Fibroblast of mammary gland (primary cell): Measurements from ENCODE around the gene DYNC1I1.
A peak's percentile ranks its signal among the peaks of the same experiment; 100 is the strongest.

Source experiments
- DNase-seq: peaks from one replicate; pipeline ENCODE4 v3.0.0-alpha.2; 2010; ENCODE audit warnings: low read depth
- H3K4me3 ChIP-seq: 2 replicates; pipeline ENCODE4 v1.5.1; 2011; ENCODE audit warnings: low read depth, mild to moderate bottlenecking, low read length, moderate library complexity; ENCODE audit not compliant: control insufficient read depth
- TF ChIP-seq, protein P1 (sequence below): conservative IDR thresholded peaks from 2 replicates; pipeline ENCODE4 v1.5.1; 2011; ENCODE audit warnings: low read depth, low read length, inconsistent platforms; ENCODE audit not compliant: control insufficient read depth, insufficient read depth

DYNC1I1 gene

DNA sequence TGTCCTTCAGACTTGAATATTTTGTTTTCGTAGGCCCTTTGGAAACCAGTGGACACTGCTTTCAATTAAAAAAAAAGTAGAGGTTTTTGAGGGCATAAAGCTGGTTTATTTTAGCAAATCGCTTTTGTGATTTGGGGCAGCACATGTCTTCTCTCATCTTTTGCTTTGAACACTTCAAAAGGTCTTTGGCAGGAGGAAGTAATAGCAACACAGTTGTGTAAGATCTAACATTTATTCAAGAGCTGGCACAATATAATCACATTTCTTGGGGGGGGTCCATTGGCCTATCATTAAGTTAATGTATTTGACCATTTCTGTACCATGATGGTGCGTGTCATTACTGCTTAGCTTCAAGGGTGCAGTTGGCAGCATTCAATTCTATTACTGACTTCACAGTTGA, 42.4 kb downstream of the DYNC1I1 start:
- TF ChIP-seq, protein P1, sequence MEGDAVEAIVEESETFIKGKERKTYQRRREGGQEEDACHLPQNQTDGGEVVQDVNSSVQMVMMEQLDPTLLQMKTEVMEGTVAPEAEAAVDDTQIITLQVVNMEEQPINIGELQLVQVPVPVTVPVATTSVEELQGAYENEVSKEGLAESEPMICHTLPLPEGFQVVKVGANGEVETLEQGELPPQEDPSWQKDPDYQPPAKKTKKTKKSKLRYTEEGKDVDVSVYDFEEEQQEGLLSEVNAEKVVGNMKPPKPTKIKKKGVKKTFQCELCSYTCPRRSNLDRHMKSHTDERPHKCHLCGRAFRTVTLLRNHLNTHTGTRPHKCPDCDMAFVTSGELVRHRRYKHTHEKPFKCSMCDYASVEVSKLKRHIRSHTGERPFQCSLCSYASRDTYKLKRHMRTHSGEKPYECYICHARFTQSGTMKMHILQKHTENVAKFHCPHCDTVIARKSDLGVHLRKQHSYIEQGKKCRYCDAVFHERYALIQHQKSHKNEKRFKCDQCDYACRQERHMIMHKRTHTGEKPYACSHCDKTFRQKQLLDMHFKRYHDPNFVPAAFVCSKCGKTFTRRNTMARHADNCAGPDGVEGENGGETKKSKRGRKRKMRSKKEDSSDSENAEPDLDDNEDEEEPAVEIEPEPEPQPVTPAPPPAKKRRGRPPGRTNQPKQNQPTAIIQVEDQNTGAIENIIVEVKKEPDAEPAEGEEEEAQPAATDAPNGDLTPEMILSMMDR: no peak
- no peak for DNase-seq
- H3K4me3 ChIP-seq: no peak overlapping the region

DNA sequence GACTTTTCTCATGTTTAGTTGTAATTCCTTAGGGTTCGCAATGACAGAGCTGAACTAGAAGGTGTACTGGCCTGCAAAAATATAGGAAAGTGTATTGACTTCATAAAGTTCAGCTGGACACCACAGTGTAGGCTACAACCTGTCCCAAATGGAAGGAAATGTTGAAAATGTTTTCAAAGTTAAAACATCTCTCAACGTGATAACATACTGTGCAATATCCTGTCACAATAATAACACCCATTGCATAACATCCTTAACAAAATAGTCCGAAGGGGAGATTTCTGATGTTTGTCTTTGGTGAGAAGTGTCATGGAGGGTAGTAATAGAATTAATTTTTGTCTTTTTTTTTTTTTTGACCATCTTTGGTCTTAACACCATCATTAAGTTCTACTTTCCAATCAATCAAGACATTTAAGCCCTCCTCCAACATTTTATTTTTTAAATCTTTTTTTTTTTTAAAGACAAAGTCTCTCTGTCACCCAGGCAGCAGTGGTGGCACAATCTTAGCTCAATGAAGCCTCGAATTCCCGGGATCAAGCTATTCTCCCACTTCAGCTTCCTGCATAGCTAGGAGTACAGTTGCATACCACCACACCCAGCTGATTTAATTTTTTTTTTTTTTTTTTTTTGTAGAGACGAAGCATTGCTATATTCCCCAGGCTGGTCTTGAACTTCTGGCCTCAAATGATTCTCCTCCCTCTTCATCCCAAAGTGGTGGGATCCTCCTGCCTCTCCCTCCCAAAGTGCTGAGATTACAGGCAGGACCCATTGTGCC, 45.7 kb downstream of the DYNC1I1 start:
- H3K4me3 ChIP-seq: no peak overlapping the region
- DNase-seq: no peak

DNA sequence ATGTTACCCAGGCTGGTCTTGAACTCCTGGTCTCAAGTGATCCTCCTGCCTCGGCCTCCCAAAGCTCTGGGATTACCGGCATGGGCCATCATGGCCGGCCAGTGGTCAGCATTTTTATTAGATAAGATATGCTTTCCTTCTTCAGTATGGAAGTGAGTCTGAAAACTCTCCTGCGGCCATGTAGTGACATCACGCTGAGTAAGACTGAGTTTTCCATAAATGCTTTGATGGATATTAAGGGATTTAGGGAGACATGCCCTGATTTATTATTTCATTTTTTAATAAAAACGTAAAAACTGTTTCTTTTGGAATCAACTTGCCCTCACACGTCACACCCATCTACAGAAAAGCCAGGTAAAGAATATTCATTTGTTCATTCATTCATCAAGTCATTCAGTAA, 48.4 kb downstream of the DYNC1I1 start:
- no peak overlapping the region for H3K4me3 ChIP-seq
- peak; percentile 3 for DNase-seq
- TF ChIP-seq, protein P1: no peak

More for the DNA sequence above, 45.7 kb downstream of the DYNC1I1 start:
- TF ChIP-seq, protein P1: no peak

DNA sequence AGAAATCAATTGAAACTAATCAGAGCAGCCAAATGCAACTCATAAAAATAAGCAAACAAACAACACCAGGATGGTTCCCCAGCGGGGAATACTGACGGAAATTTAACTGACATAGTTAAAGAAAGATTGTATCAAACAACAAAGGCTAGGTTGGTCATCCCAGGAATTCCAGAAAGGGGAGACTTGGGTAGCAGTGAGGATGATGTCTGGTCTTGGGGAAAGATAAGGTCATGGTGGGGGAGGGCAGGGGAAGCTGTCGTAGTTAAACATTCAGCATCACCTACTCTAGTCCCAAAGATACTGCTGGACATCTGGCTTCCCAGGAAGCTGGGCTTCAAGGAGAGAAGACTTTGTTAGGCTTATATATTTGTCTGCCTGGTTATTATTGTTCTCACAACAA, 50.4 kb downstream of the DYNC1I1 start:
- TF ChIP-seq, protein P1: no peak
- H3K4me3 ChIP-seq: no peak overlapping the region
- no peak for DNase-seq

DNA sequence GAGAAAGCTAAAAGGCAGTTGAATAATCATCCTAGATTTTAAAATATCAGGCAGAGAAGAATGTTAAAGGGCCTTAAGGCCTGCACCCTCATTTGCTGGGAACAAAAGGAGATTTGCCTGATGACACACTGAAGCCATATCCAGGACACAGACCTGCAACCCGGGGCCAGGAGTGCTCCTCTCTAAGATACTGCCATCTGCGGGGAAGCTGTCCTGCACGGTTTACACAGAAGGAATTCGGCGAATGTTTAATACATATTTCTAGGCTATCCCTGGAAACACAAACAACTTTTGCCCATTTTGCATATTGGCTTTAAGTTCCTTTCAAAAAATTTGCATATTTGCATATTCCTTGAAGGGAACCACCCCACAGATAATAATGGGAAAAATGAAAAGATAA, 52.3 kb downstream of the DYNC1I1 start:
- TF ChIP-seq, protein P1: no peak
- DNase-seq: no peak
- no peak overlapping the region for H3K4me3 ChIP-seq

DNA sequence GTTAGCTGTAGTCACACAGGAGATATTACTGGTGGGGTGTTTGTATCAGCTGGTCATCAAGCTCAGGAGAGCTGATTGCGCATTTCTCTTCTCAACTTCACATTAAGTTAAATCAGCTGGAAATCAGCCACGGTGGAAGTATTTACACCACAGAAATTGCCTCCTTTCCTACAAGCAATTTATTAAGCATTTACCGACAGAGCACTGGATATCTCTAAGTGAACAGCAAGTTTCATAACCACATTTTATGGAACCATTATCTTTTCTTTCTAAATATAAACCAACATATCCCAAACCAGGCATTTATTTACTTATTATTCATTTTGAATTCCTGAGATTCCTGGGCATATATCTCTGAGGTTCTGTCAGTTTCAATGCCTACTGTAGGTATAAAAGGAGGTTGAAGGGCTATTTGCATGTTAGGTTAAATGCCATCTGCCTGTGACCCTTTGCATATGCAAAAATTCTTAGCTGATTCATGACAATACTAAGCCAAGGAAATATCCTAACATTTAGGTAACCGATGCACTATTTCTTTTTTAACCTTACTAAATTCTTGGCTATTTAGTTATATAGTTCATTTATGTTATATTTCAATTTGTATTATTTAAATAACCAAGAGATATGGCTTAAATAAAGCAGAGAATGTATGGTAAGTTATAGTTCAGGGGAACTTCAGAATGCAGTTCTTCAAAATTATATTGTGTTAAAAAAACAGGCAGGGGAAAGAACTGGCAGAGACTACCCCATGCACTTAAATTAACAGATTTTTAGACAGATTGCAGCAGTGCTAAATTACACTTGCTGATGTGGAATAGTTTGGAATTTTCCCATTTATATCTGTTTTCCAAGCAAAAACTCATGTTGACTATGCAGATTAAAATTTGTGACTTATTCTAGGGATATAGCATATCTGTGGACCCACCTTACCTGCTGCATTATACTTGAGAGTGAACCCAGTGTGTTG, 56.8 kb downstream of the DYNC1I1 start:
- TF ChIP-seq, protein P1: no peak
- H3K4me3 ChIP-seq: no peak overlapping the region
- no peak for DNase-seq
